ENCODE results near the gene ALDOB.

The ALDOB gene

DNA sequence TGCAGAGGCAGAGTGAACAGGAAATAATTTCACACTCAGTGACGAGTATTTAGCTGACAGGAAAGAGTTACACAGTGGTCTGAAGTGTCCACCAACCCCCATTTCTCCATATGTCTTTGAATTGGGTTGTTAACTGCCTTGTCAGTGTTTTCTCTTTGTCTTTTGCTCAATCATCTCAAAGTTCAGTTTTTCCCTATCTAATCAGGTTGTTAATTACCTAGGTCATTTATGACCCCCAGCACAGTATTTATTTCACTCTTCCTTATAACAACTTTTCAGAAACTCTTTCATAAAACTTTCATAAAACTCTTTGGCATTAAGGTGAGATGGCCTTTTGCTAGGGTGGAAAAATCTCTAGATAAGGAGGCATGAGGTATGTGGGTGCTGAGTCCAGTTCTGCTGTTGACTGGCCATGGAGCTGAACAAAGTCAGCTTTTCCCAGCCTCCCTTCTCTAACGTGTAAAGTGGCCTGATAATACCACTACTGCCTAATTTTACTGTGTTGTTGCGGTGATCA, 5.2 kb upstream of the ALDOB start:
- FAIRE-seq (no peak), DNase-seq (ENCODE audit: insufficient read length, low spot score) (no peak)
- TF ChIP-seq, protein P1, sequence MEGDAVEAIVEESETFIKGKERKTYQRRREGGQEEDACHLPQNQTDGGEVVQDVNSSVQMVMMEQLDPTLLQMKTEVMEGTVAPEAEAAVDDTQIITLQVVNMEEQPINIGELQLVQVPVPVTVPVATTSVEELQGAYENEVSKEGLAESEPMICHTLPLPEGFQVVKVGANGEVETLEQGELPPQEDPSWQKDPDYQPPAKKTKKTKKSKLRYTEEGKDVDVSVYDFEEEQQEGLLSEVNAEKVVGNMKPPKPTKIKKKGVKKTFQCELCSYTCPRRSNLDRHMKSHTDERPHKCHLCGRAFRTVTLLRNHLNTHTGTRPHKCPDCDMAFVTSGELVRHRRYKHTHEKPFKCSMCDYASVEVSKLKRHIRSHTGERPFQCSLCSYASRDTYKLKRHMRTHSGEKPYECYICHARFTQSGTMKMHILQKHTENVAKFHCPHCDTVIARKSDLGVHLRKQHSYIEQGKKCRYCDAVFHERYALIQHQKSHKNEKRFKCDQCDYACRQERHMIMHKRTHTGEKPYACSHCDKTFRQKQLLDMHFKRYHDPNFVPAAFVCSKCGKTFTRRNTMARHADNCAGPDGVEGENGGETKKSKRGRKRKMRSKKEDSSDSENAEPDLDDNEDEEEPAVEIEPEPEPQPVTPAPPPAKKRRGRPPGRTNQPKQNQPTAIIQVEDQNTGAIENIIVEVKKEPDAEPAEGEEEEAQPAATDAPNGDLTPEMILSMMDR (IDR thresholded peaks at IDR 0.05; ENCODE audit: insufficient read depth, missing control alignments), result no peak

DNA sequence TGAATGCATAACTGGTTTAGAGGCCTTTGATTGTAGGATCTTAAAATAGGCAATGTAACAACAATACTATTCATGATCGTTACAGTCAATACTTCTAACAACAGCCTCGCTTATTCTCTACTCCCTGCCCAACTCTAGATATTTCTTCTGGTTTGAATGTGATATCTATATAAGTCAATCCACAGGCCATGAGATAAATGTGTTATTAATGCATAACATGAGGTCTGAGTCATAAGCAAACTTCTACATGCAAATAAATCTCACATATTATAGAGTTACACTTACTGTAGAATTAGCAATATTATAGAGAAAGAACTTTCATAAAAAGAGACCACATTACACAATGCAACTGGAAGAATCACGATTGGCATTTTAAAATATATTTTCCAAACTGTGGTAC, 2.9 kb upstream of the ALDOB start:
- no peak for DNase-seq (ENCODE audit: insufficient read length, low spot score)
- TF ChIP-seq, protein P1 (IDR thresholded peaks at IDR 0.05; ENCODE audit: insufficient read depth, missing control alignments), result no peak
- FAIRE-seq, result no peak

DNA sequence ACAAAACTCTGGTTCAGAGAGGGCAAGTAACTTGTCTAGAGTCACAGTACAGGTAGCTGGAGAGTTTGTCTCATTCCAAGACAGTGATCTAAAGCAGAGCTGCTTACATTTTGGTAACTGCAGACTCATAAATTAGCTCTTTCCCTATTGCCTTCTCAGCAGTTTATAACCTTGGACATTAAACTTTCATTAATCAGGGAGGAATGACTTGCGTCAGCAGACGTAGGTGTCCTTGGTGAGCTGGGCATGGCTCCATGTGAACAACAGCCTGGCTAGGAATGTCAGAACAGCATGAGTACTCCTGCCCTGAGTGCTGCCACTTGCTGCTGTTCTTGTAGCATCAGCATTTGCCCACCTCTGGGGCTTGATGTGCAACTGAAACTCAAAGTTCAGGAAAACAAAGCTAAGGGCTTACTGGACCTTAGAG, 2.2 kb upstream of the ALDOB start:
- FAIRE-seq (no peak), DNase-seq (ENCODE audit: insufficient read length, low spot score) (no peak)
- TF ChIP-seq, protein P1 (IDR thresholded peaks at IDR 0.05; ENCODE audit: insufficient read depth, missing control alignments), result no peak

DNA sequence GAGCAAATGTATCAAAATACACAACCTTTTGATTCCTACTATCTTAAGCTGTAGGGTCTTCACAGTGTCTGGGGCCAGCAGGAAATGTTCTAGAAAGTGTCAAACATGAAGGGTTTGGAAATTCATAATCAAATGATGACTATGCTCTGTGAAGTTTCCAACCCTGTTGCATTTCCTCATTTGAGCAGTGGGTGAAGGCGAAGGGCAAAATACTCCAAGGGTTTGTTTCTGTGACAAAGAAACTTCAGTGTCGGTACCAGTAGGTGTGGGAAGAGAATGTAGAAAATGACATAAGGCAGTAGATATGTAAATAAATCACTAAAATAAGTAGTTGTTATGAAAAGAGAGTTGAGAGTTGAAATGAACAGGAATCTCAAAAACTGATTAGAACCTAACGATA, 576 bp downstream of the ALDOB start:
- no peak for FAIRE-seq
- DNase-seq (ENCODE audit: insufficient read length, low spot score), result no peak
- TF ChIP-seq, protein P1 (IDR thresholded peaks at IDR 0.05; ENCODE audit: insufficient read depth, missing control alignments), result no peak

DNA sequence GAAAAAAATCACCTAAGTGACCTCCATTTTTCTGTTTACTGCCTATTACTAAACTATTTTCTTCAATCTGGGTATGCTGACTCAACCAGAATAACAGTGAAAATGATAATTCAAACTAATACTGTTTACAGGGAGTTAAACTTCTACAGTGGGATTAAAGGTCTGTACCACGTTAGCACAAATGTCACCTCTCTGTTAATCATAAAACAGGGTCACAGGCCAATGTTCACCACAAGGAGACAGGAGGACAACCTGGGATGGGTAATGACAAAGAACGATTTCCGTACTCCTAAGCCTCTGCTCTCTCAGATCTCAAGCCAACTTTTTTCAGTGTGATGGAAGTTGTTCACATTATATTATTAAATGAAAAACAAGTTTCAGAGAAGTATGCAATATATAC, 2.3 kb downstream of the ALDOB start:
- TF ChIP-seq, protein P1 (IDR thresholded peaks at IDR 0.05; ENCODE audit: insufficient read depth, missing control alignments), result no peak
- no peak for FAIRE-seq
- DNase-seq (ENCODE audit: insufficient read length, low spot score), result no peak

DNA sequence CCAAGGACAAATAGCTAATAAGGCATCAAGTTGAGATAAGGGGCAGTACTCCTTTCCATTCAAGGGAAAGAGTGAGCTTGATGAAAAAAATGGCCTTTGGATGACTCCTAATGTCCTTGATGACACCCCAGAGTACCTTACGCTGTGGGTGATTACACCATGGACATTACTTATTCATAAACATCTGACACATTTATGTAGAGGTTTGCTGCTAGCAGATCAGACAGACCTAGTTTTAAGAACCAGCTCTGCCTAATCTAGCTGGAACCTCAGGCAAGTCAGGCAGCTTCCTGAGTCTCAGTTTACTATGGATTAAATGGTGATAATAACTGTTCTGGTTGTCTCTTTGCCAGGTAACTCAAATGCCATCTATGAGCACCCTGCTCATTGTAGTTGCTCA, 2.8 kb downstream of the ALDOB start:
- DNase-seq (ENCODE audit: insufficient read length, low spot score) (no peak), FAIRE-seq (no peak)
- TF ChIP-seq, protein P1 (IDR thresholded peaks at IDR 0.05; ENCODE audit: insufficient read depth, missing control alignments), result no peak

DNA sequence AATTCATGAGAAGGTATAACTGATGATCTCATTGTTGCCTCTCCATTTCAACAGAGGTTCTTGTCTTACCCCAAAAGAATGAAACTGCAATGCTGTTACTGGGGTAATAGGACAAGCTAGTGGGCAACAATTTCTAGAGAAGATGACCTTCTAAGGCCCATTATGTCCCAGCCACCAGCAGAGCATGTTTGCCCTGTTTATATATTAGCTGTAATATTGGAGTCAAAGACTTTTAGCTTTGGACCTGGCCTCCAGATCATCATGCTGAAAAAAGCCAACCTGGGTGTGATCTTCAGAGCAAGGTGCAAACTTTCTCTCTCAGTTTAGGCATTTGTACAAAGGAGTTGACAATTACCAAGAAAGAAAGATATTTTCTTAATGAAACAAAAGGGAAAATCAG, 3.4 kb downstream of the ALDOB start:
- FAIRE-seq (no peak), DNase-seq (ENCODE audit: insufficient read length, low spot score) (no peak)
- TF ChIP-seq, protein P1 (IDR thresholded peaks at IDR 0.05; ENCODE audit: insufficient read depth, missing control alignments), result no peak
